D721Med (cell line): ENCODE results near the gene RPS24.
"Not testable (repeated sequence)": the region's sequence is repeated elsewhere in the genome, so short reads cannot be mapped to it uniquely, and the experiment has no call there.

Experiments
- DNase-seq: peaks from one replicate; pipeline ENCODE4 v3.0.0; 2011; ENCODE audit warnings: low spot score; ENCODE audit not compliant: insufficient read length
- FAIRE-seq: peaks from 2 replicates; lab custom pipeline; 2011; peaks lifted over from hg19 to GRCh38; lab: Jason Lieb, UNC
- TF ChIP-seq, protein P1 (sequence below): IDR thresholded peaks from 2 replicates; pipeline ENCODE4 v1.5.1; 2012; ENCODE audit warnings: mild to moderate bottlenecking, control low read depth; ENCODE audit not compliant: insufficient read depth; ENCODE audit errors: missing control alignments

RPS24 gene

GRCh38 chr10:78049851-78050250 is 16.2 kb downstream of the RPS24 start:
- TF ChIP-seq, protein P1, sequence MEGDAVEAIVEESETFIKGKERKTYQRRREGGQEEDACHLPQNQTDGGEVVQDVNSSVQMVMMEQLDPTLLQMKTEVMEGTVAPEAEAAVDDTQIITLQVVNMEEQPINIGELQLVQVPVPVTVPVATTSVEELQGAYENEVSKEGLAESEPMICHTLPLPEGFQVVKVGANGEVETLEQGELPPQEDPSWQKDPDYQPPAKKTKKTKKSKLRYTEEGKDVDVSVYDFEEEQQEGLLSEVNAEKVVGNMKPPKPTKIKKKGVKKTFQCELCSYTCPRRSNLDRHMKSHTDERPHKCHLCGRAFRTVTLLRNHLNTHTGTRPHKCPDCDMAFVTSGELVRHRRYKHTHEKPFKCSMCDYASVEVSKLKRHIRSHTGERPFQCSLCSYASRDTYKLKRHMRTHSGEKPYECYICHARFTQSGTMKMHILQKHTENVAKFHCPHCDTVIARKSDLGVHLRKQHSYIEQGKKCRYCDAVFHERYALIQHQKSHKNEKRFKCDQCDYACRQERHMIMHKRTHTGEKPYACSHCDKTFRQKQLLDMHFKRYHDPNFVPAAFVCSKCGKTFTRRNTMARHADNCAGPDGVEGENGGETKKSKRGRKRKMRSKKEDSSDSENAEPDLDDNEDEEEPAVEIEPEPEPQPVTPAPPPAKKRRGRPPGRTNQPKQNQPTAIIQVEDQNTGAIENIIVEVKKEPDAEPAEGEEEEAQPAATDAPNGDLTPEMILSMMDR = no peak
- DNase-seq = no peak
- no peak for FAIRE-seq

- DNase-seq (no peak), FAIRE-seq (no peak)
- TF ChIP-seq, protein P1 = no peak
These were observed 19.7 kb downstream of the RPS24 start for GRCh38 chr10:78053211-78053868.

GRCh38 chr10:78058562-78058961 is 24.9 kb downstream of the RPS24 start:
- DNase-seq (no peak), FAIRE-seq (no peak)
- TF ChIP-seq, protein P1 = no peak

DNA sequence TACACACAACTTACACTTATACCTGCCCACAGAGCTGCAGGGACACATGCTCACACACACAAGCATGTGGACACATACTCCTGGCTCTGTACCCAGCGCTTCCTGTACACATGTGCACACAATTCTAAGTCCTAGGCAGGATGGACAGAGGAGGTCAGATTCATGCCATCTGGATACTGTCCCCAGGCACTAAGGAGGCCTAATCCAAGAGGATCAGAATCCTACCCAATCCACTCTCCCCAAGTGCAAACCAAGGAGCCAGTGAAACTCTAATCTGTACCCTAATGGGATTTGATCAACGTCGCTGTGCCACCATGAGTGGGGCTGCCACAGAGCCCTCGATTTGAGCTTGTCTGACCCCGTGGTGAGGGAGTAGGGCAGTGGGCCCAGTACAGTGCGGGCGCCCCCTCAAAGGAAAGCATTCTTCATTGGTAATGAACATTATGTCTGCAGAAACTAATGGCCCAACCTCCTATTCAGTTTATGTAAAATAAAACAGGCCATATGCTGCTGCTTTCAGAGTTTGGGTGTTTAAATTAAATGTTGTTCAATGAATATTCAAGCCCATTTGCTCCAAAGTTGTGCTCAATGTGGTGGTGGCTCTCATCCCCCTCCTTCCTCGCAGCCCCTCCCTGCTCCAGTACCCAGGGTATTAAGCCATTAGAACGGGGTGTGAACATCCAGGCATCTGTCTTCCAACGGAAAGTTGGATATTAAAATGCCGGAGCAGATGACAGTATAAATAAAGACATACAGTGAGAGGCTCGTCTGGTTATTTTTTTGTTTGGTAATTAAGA is 26.4 kb downstream of the RPS24 start:
- DNase-seq = peak; percentile 80
- TF ChIP-seq, protein P1 = no peak
- peak; percentile 93 for FAIRE-seq

GRCh38 chr10:78062296-78062695 is 28.6 kb downstream of the RPS24 start:
- FAIRE-seq = no peak
- no peak for DNase-seq

GRCh38 chr10:78063236-78063635 is 29.6 kb downstream of the RPS24 start:
- FAIRE-seq = no peak
- TF ChIP-seq, protein P1 = no peak

More at GRCh38 chr10:78062296-78062695, 28.6 kb downstream of the RPS24 start:
- TF ChIP-seq, protein P1 = no peak

GRCh38 chr10:78064919-78065318 is 31.3 kb downstream of the RPS24 start:
- not testable (repeated sequence) for FAIRE-seq, DNase-seq

More at GRCh38 chr10:78063236-78063635, 29.6 kb downstream of the RPS24 start:
- no peak for DNase-seq
